Gastroesophageal sphincter (tissue), 3 donors: Measurements from ENCODE around the gene ANKS1B.

ENCODE experiments used
- EP300 ChIP-seq: sonication (generic); formaldehyde crosslinking; IDR thresholded peaks from one replicate; pipeline ENCODE4 v1.6.1; 2017; ENCODE audit warnings: antibody characterized with exemption, mild to moderate bottlenecking
- POLR2A ChIP-seq, 2 donors: fragments of 450-650 bp; IDR thresholded peaks; one replicate each; pipeline ENCODE4 v1.6.1; 2017; ENCODE audit warnings: antibody characterized with exemption in 2 of 2, mild to moderate bottlenecking in 2 of 2, moderate library complexity in 1 of 2
- POLR2AphosphoS5 ChIP-seq: sonication (generic); formaldehyde crosslinking; IDR thresholded peaks from one replicate; pipeline ENCODE4 v1.6.1; 2017; ENCODE audit warnings: antibody characterized with exemption
- TF ChIP-seq, protein P1 (sequence below), 4 experiments: fragments of 200-600 bp in 2 of 4; fragments of 450-650 bp in 2 of 4; sonication (generic) in 1 of 4; IDR thresholded peaks; one replicate each; pipeline ENCODE4 v1.5.1; 2017 to 2019; ENCODE audit warnings: antibody characterized with exemption in 4 of 4, mild to moderate bottlenecking in 2 of 4, moderate library complexity in 2 of 4

DNA sequence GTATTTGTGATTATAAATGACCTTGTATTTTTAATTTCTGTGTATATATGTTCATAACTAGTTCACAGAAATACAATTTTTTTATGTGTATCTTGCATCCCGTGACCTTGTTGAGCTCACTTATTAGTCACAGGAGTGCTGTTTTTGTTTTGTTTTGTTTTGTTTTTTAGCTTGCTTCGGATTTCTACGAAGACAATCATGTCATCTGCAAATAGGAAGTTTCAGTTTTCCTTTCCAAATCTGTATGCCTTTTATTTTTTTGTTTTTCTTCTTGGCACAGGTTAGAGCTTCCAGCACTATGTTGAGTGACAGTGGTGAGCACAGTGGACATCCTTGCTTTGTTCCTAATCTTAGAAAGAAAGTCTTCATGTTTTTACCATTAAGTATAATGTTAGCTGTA is 566.4 kb downstream of the ANKS1B start:
- TF ChIP-seq, protein P1, sequence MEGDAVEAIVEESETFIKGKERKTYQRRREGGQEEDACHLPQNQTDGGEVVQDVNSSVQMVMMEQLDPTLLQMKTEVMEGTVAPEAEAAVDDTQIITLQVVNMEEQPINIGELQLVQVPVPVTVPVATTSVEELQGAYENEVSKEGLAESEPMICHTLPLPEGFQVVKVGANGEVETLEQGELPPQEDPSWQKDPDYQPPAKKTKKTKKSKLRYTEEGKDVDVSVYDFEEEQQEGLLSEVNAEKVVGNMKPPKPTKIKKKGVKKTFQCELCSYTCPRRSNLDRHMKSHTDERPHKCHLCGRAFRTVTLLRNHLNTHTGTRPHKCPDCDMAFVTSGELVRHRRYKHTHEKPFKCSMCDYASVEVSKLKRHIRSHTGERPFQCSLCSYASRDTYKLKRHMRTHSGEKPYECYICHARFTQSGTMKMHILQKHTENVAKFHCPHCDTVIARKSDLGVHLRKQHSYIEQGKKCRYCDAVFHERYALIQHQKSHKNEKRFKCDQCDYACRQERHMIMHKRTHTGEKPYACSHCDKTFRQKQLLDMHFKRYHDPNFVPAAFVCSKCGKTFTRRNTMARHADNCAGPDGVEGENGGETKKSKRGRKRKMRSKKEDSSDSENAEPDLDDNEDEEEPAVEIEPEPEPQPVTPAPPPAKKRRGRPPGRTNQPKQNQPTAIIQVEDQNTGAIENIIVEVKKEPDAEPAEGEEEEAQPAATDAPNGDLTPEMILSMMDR (IDR thresholded peaks at IDR 0.05), result no peak
- TF ChIP-seq POLR2A (IDR thresholded peaks at IDR 0.05) (no peak), EP300 (no peak), POLR2AphosphoS5 (no peak)
